GM18951 (cell line): ENCODE measurements around the gene USP10.
A peak's percentile ranks its signal among the peaks of the same experiment; 100 is the strongest.

ENCODE experiments used
- POLR2A ChIP-seq: IDR thresholded peaks from 4 replicates; pipeline ENCODE4 v1.6.1; 2011; ENCODE audit warnings: mild to moderate bottlenecking; ENCODE audit not compliant: insufficient read length, insufficient read depth; ENCODE audit errors: extremely low read depth
- in situ Hi-C: fragments of 300-500 bp; cut with MboI; formaldehyde crosslinking; loops from one replicate; pipeline ENCODE4 v1.12.0; 2022; ENCODE audit warnings: low sequenced_read_pairs, mixed read lengths, inconsistent platforms; ENCODE audit not compliant: unreplicated experiment

USP10 gene

GRCh38 chr16:84699712-84700445, at the start of gene USP10:
TSS of gene USP10 (plus strand) at chr16:84700000. CDS start at chr16:84700091, 91 bp downstream.
- in situ Hi-C loops: no loop called here
- TF ChIP-seq POLR2A: peak; percentile 83

GRCh38 chr16:84650062-84650991, 49.5 kb upstream of the USP10 start:
- in situ Hi-C loops: no loop called here
- TF ChIP-seq POLR2A: no peak

GRCh38 chr16:84652566-84652965, 47.2 kb upstream of the USP10 start:
- in situ Hi-C loops: no loop called here
- no peak for TF ChIP-seq POLR2A

- in situ Hi-C loops: no loop called here
Measured at GRCh38 chr16:84654238-84654637, 45.6 kb upstream of the USP10 start.

GRCh38 chr16:84654998-84655397, 44.8 kb upstream of the USP10 start:
- in situ Hi-C loops: no loop called here
- TF ChIP-seq POLR2A: no peak

More at GRCh38 chr16:84654238-84654637, 45.6 kb upstream of the USP10 start:
- TF ChIP-seq POLR2A: no peak

- in situ Hi-C loops: no loop called here
- TF ChIP-seq POLR2A: no peak
Measured at GRCh38 chr16:84656649-84657048, 43.2 kb upstream of the USP10 start.

GRCh38 chr16:84657229-84657837, 42.5 kb upstream of the USP10 start:
- in situ Hi-C loops: no loop called here
- no peak for TF ChIP-seq POLR2A

GRCh38 chr16:84658690-84659089, 41.1 kb upstream of the USP10 start:
- in situ Hi-C loops: no loop called here
- no peak for TF ChIP-seq POLR2A

- in situ Hi-C loops: no loop called here
- TF ChIP-seq POLR2A: no peak
Measured at GRCh38 chr16:84659656-84660300, 40.0 kb upstream of the USP10 start.

GRCh38 chr16:84660973-84661372, 38.8 kb upstream of the USP10 start:
- no peak for TF ChIP-seq POLR2A

GRCh38 chr16:84661418-84662060, 38.3 kb upstream of the USP10 start:
- TF ChIP-seq POLR2A: no peak
- in situ Hi-C loops: no loop called here

More at GRCh38 chr16:84660973-84661372, 38.8 kb upstream of the USP10 start:
- in situ Hi-C loops: no loop called here

GRCh38 chr16:84662471-84662870, 37.3 kb upstream of the USP10 start:
- no peak for TF ChIP-seq POLR2A
- in situ Hi-C loops: no loop called here
